GM12878 (cell line): ENCODE data around the gene ABI1. TPM values are rescaled to one million over a fixed set of nuclear protein-coding genes. Genes with fewer than 3 reads are reported as not detected.

ENCODE experiments used
- BCL11A ChIP-seq: IDR thresholded peaks from 2 replicates; pipeline ENCODE4 v1.6.1; 2011; ENCODE audit warnings: low read depth, low read length
- CHD2 ChIP-seq: IDR thresholded peaks from 2 replicates; pipeline ENCODE4 v1.6.1; 2011; ENCODE audit warnings: low read depth, low read length, improper control_type of control experiment, borderline replicate concordance
- CUX1 ChIP-seq: IDR thresholded peaks from 2 replicates; pipeline ENCODE4 v1.6.1; 2012; ENCODE audit warnings: improper control_type of control experiment, low read depth, low read length; ENCODE audit not compliant: insufficient replicate concordance
- GATAD2B ChIP-seq: fragments of 450-650 bp; conservative IDR thresholded peaks from 2 replicates; pipeline ENCODE4 v1.6.1; 2017; ENCODE audit warnings: low read depth, mild to moderate bottlenecking, moderate library complexity
- HDGF ChIP-seq: fragments of 450-650 bp; IDR thresholded peaks from 2 replicates; pipeline ENCODE4 v1.6.1; 2016; ENCODE audit warnings: antibody characterized with exemption
- KDM1A ChIP-seq: fragments of 200-600 bp; sonication (generic); IDR thresholded peaks from 2 replicates; pipeline ENCODE4 v1.6.1; 2016; ENCODE audit warnings: borderline replicate concordance
- MLLT1 ChIP-seq: fragments of 450-650 bp; IDR thresholded peaks from 2 replicates; pipeline ENCODE4 v1.6.1; 2016; ENCODE audit warnings: mild to moderate bottlenecking
- NFYA ChIP-seq: IDR thresholded peaks from 2 replicates; pipeline ENCODE4 v1.6.1; 2011; ENCODE audit warnings: low read depth, mild to moderate bottlenecking, low read length, improper control_type of control experiment, borderline replicate concordance
- NR2C2 ChIP-seq: IDR thresholded peaks from 2 replicates; pipeline ENCODE4 v1.6.1; 2011; ENCODE audit warnings: borderline replicate concordance, low read depth; ENCODE audit not compliant: control insufficient read depth, insufficient read length
- PAX5 ChIP-seq: IDR thresholded peaks from 2 replicates; pipeline ENCODE4 v1.6.1; 2011; ENCODE audit warnings: low read depth, low read length, borderline replicate concordance
- SKIL ChIP-seq: fragments of 450-650 bp; IDR thresholded peaks from 2 replicates; pipeline ENCODE4 v1.6.1; 2017; ENCODE audit warnings: mild to moderate bottlenecking, low read depth, inconsistent platforms; ENCODE audit not compliant: poor library complexity, severe bottlenecking
- SP1 ChIP-seq: IDR thresholded peaks from one replicate; pipeline ENCODE4 v1.6.1; 2011; ENCODE audit warnings: low read depth, low read length
- SREBF1 ChIP-seq: IDR thresholded peaks from 2 replicates; pipeline ENCODE4 v1.6.1; 2012; ENCODE audit warnings: mild to moderate bottlenecking, low read length
- TCF3 ChIP-seq: IDR thresholded peaks from 2 replicates; pipeline ENCODE4 v1.6.1; 2012; ENCODE audit warnings: low read depth, mild to moderate bottlenecking, low read length, borderline replicate concordance; ENCODE audit not compliant: insufficient read depth
- WRNIP1 ChIP-seq: IDR thresholded peaks from 2 replicates; pipeline ENCODE4 v1.6.1; 2011; ENCODE audit warnings: low read depth, low read length, improper control_type of control experiment, borderline replicate concordance
- ZNF24 ChIP-seq: fragments of 450-650 bp; IDR thresholded peaks from 2 replicates; pipeline ENCODE4 v1.6.1; 2017; ENCODE audit warnings: antibody characterized with exemption, mild to moderate bottlenecking
- polyA plus RNA-seq, 11 experiments: library from polyadenylated mRNA; depleted of rRNA in 4 of 11; unstranded in 6 of 11; stranded (reverse) in 5 of 11; fragments of >200 nt; fragmentation: Nextera tagmentation in 4 of 11; fragmentation: Illumina TruSeq in 1 of 11; extraction: Ambion mirVana in 4 of 11; extraction: Trizol in 1 of 11; gene quantifications; 1 replicate in 1 of 11; 2 replicates in 10 of 11; pipeline versions ENCODE4 v1.2.1 to v1.2.3, GENCODE V29; 2011 to 2016; ENCODE audit warnings: inconsistent platforms in 2 of 11, missing spikeins in 2 of 11, low read depth in 1 of 11
- total RNA-seq, 4 experiments: library from RNA; depleted of rRNA in 3 of 4; stranded (reverse); fragments of >200 nt in 3 of 4; fragmentation: Illumina TruSeq in 1 of 4; extraction: Trizol in 1 of 4; gene quantifications; 2 replicates each; pipeline versions ENCODE4 v1.2.1 to v1.2.3, GENCODE V29; 2013 to 2021
- TF ChIP-seq, protein P1 (sequence below): IDR thresholded peaks from 2 replicates; pipeline ENCODE4 v1.6.1; 2011; ENCODE audit warnings: low read depth, low read length, improper control_type of control experiment, borderline replicate concordance

Gene ABI1
- total and polyA plus RNA-seq, 10 of the 15 experiments (the other 5 are each of a cell fraction or from before 2014, with no cell fraction given) = 31.2 to 73.2 (median 50.7) TPM

DNA sequence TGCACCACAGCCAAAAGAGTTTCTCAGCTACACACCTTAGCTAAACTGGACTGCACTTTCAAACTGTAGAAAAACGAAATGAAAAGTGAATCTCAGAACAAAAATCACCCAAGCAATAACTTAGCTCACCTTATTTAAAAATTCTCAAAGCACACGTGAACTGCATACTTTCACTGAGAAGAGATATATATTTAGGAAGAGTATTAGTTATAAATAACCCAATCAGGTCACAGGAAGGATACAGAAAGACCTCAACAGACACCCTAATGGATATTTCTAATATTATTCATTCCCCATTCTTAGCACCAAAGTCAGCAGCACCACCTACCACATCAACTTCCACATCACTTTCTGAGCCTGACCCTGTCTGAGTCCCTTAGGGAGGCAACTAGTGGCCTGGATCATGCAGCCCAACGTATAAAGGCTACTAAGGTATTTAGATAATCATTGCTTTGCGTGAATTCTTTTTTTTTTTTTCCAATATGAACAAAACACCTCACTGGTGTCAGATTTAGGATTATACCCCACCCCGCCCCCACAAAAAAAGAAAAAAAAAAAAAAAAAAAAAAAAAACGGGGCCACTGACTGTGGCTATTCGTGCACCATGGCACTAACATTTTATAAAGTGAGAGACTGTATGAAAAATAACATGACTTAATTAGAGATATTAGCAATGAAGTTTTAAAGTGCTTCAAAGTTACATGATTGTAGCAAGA is 2.6 kb downstream of the ABI1 start (continued):
- TF ChIP-seq SREBF1 = no peak
- TF ChIP-seq SP1 = no peak
- peak; percentile 33 for TF ChIP-seq SKIL
- no peak for TF ChIP-seq TCF3
- TF ChIP-seq PAX5 = no peak
- no peak for TF ChIP-seq HDGF
- TF ChIP-seq KDM1A = no peak
- no peak for TF ChIP-seq WRNIP1
- TF ChIP-seq BCL11A = no peak
- no peak for TF ChIP-seq CHD2
- 0 out of 2 replicates have a peak, but pooled peaks have one; percentile 26 for TF ChIP-seq ZNF24
- TF ChIP-seq NFYA = no peak
- TF ChIP-seq, protein P1, sequence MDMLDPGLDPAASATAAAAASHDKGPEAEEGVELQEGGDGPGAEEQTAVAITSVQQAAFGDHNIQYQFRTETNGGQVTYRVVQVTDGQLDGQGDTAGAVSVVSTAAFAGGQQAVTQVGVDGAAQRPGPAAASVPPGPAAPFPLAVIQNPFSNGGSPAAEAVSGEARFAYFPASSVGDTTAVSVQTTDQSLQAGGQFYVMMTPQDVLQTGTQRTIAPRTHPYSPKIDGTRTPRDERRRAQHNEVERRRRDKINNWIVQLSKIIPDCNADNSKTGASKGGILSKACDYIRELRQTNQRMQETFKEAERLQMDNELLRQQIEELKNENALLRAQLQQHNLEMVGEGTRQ = no peak
- no peak for TF ChIP-seq NR2C2
- TF ChIP-seq MLLT1 = no peak
- no peak for TF ChIP-seq GATAD2B
- no peak for TF ChIP-seq CUX1
